ENCODE measurements around the gene ARSB. TPM values are rescaled to one million over a fixed set of nuclear protein-coding genes. Genes with fewer than 3 reads are reported as not detected.

The ARSB gene
- polyA plus RNA-seq, 1 of the 3 experiments (the other 2 are of a cell fraction): 12.5 TPM

- H3K9me3 ChIP-seq: no peaks in the 10 kb centered on the region
- H2AFZ ChIP-seq (ENCODE audit: low read depth): peak overlapping the region; percentile 78; the same call in 1 of the 2 replicates
- H3K79me2 ChIP-seq (ENCODE audit: insufficient read depth): no peaks in the 10 kb centered on the region
- DNase-seq: no peak
- peaks cover 0 to 11% of the 10 kb centered on the region in 2 experiments; a peak in 3 of 4 replicates for H3K4me1 ChIP-seq (ENCODE audit: control insufficient read depth in 1 of 2, insufficient read depth in 2 of 2, low read depth in 1 of 2, low read length in 1 of 2)
- H3K27me3 ChIP-seq (ENCODE audit: insufficient read depth): no peaks in the 10 kb centered on the region
- WGBS (ENCODE audit: low lambda C conversion rate): 68% methylated on average over 4 of the region's 4 CpGs
- no peak overlapping the region for H3K9ac ChIP-seq
- H3K9me2 ChIP-seq: no peaks in the 10 kb centered on the region
- H3K27ac ChIP-seq (ENCODE audit: low read depth in 2 of 2, low read length in 1 of 2): no peak overlapping the region
- no peaks in the 10 kb centered on the region for H3K36me3 ChIP-seq (replicated peaks in 1 of 2; ENCODE audit: control insufficient read depth in 1 of 2, insufficient read depth in 2 of 2, low read length in 1 of 2)
- H4K20me1 ChIP-seq (ENCODE audit: insufficient read depth): no peaks in the 10 kb centered on the region
- TF ChIP-seq REST (IDR thresholded peaks at IDR 0.05; ENCODE audit: low read depth, low read length): no peak
- no peak for TF ChIP-seq YY1 (IDR thresholded peaks at IDR 0.05; ENCODE audit: low read depth)
- TF ChIP-seq TCF12 (IDR thresholded peaks at IDR 0.05): no peak
- TF ChIP-seq SMC3 (IDR thresholded peaks at IDR 0.05; ENCODE audit: low read depth, low read length): no peak
- TF ChIP-seq POLR2AphosphoS5 (IDR thresholded peaks at IDR 0.05; ENCODE audit: low read depth, low read length): no peak
- no peak for TF ChIP-seq ELF1 (IDR thresholded peaks at IDR 0.05)
- POLR2A ChIA-PET: no interaction called here
- CTCF ChIA-PET: interaction anchor here (0.9 to 9.8 kb wide), 36 partner anchors 12 to 1062 kb away, joined by 3 to 585 read pairs (median 4); partner anchors contain the start of gene ARSB
- H3K4me2 ChIP-seq: peak overlapping the region; percentile 35; the same call in 1 of the 2 replicates
- peaks cover 8% of the 10 kb centered on the region for H3F3A ChIP-seq (replicated peaks; ENCODE audit: insufficient read depth)
- no peak overlapping the region for H3K4me3 ChIP-seq (ENCODE audit: low read depth in 2 of 2, low read length in 1 of 2)
These were observed 36.6 kb upstream of the ARSB start for GRCh38 chr5:79021753-79022152.

GRCh38 chr5:79020861-79021561 is 35.9 kb upstream of the ARSB start:
- DNase-seq: peak; percentile 33
- Histone ChIP-seq H3K9me3 (no peaks in the 10 kb centered on the region), H3K79me2 (ENCODE audit: insufficient read depth) (no peaks in the 10 kb centered on the region), H3K9ac (peak overlapping the region; percentile 23; the same call in 1 of the 2 replicates), H3K4me2 (peak overlapping the region; percentile 35), H3K4me3 (ENCODE audit: low read depth in 2 of 2, low read length in 1 of 2) (peak overlapping the region; percentile 29 to 38; a peak in 3 of 4 replicates), H2AFZ (ENCODE audit: low read depth) (peak overlapping the region; percentile 78), H3K9me2 (no peaks in the 10 kb centered on the region), H3K27me3 (ENCODE audit: insufficient read depth) (no peaks in the 10 kb centered on the region), H3K36me3 (replicated peaks in 1 of 2; ENCODE audit: control insufficient read depth in 1 of 2, insufficient read depth in 2 of 2, low read length in 1 of 2) (no peaks in the 10 kb centered on the region), H3K27ac (ENCODE audit: low read depth in 2 of 2, low read length in 1 of 2) (peak overlapping the region in 1 of 2 experiments; percentile 60; a peak in 3 of 4 replicates), H3F3A (replicated peaks; ENCODE audit: insufficient read depth) (peaks cover 8% of the 10 kb centered on the region), H4K20me1 (ENCODE audit: insufficient read depth) (no peaks in the 10 kb centered on the region), H3K4me1 (ENCODE audit: control insufficient read depth in 1 of 2, insufficient read depth in 2 of 2, low read depth in 1 of 2, low read length in 1 of 2) (peaks cover 0 to 11% of the 10 kb centered on the region in 2 experiments; a peak in 3 of 4 replicates)
- 46% methylated on average over 14 of the region's 14 CpGs for WGBS (ENCODE audit: low lambda C conversion rate)
- ChIA-PET POLR2A (interaction anchor here (0.5 kb wide), 1 partner anchor 40 kb away, joined by 3 read pairs; no protein-coding TSS in a partner anchor), CTCF (interaction anchor here (0.5 to 9.8 kb wide), 58 partner anchors 12 to 1063 kb away, joined by 3 to 585 read pairs (median 4); partner anchors contain the start of gene ARSB)
- TF ChIP-seq CTCF (IDR thresholded peaks at IDR 0.05): peak; percentile 91
- 0 out of 2 replicates have a peak, but pooled peaks have one; percentile 18 for TF ChIP-seq RCOR1 (IDR thresholded peaks at IDR 0.05; ENCODE audit: low read length)
- TF ChIP-seq EP300 (IDR thresholded peaks at IDR 0.05; ENCODE audit: borderline replicate concordance in 1 of 2, low read depth in 1 of 2, low read length in 1 of 2): peak in 1 of 2 experiments; percentile 22; a peak in 1 of 4 replicates
- no peak for TF ChIP-seq POLR2AphosphoS5 (IDR thresholded peaks at IDR 0.05; ENCODE audit: low read depth, low read length)
- peak; percentile 88 for TF ChIP-seq RAD21 (IDR thresholded peaks at IDR 0.05; ENCODE audit: low read length)
- TF ChIP-seq JUND (IDR thresholded peaks at IDR 0.05): 0 out of 2 replicates have a peak, but pooled peaks have one; percentile 35
- TF ChIP-seq MAX (IDR thresholded peaks at IDR 0.05; ENCODE audit: low read depth): no peak
- TF ChIP-seq MXI1 (IDR thresholded peaks at IDR 0.05; ENCODE audit: low read depth, low read length): no peak
- peak; percentile 56 for TF ChIP-seq PBX3 (IDR thresholded peaks at IDR 0.05)
- TF ChIP-seq FOXJ3 (CRISPR knock-in tag; IDR thresholded peaks at IDR 0.05): no peak
- TF ChIP-seq GATA2 (CRISPR knock-in tag; IDR thresholded peaks at IDR 0.05): no peak
- no peak for TF ChIP-seq NRF1 (IDR thresholded peaks at IDR 0.05; ENCODE audit: low read depth, low read length)
- TF ChIP-seq TAF1 (IDR thresholded peaks at IDR 0.05; ENCODE audit: borderline replicate concordance, low read depth, low read length): 0 out of 2 replicates have a peak, but pooled peaks have one; percentile 14
- TF ChIP-seq ELF1 (IDR thresholded peaks at IDR 0.05): no peak
- no peak for TF ChIP-seq GABPA (IDR thresholded peaks at IDR 0.05; ENCODE audit: low read depth)
- peak; percentile 65; the same call in 1 of the 2 replicates for TF ChIP-seq YY1 (IDR thresholded peaks at IDR 0.05; ENCODE audit: low read depth)
- peak; percentile 78; the same call in 1 of the 2 replicates for TF ChIP-seq TEAD4 (IDR thresholded peaks at IDR 0.05; ENCODE audit: borderline replicate concordance, insufficient read depth)

Data from SK-N-SH (cell line).